ENCODE measurements around the gene SPINT2.
A peak's percentile ranks its signal among the peaks of the same experiment; 100 is the strongest.

SPINT2 gene

GRCh38 chr19:38319421-38320258, 55.3 kb downstream of the SPINT2 start, which contains the start of gene KCNK6:
TSS of gene KCNK6 (plus strand) at chr19:38319845. CDS start at chr19:38319951, 106 bp downstream.
- TF ChIP-seq EZH2 (IDR thresholded peaks at IDR 0.05; ENCODE audit: borderline replicate concordance, low read length) (no peak), CTCF (IDR thresholded peaks at IDR 0.05; ENCODE audit: low read length) (no peak)
- Histone ChIP-seq H3K9me2 (ENCODE audit: low read depth, low read length) (no peaks in the 10 kb centered on the region), H2AFZ (ENCODE audit: low read length) (no peak within 1 kb of the TSS), H3K4me3 (ENCODE audit: low read depth, low read length, poor library complexity, severe bottlenecking) (peak within 1 kb of the TSS; percentile 68), H3K9me3 (ENCODE audit: low read length) (no peaks in the 10 kb centered on the region), H3K27me3 (ENCODE audit: insufficient read depth, low read length) (no peaks in the 10 kb centered on the region; the same call in 1 of the 2 replicates), H3K27ac (ENCODE audit: low read depth, low read length, poor library complexity, severe bottlenecking) (no peak within 1 kb of the TSS), H4K20me1 (ENCODE audit: insufficient read depth, low read length) (no peaks in the 10 kb centered on the region), H3K36me3 (ENCODE audit: insufficient read depth, low read length) (no peaks in the 10 kb centered on the region), H3F3A (ENCODE audit: insufficient read depth, low read length) (no peaks in the 10 kb centered on the region), H3K79me2 (ENCODE audit: insufficient read depth, low read length) (no peaks in the 10 kb centered on the region), H3K4me2 (ENCODE audit: low read length) (peak within 1 kb of the TSS; percentile 94), H3K9ac (ENCODE audit: low read length) (peak within 1 kb of the TSS; percentile 58), H3K4me1 (ENCODE audit: insufficient read depth, low read length, severe bottlenecking) (peaks cover 35% of the 10 kb centered on the region)

- Histone ChIP-seq H3K9me2 (ENCODE audit: low read depth, low read length) (no peaks in the 10 kb centered on the region), H2AFZ (ENCODE audit: low read length) (no peak overlapping the region), H3K9ac (ENCODE audit: low read length) (no peak overlapping the region), H3K4me1 (ENCODE audit: insufficient read depth, low read length, severe bottlenecking) (peaks cover 28% of the 10 kb centered on the region), H3F3A (ENCODE audit: insufficient read depth, low read length) (no peaks in the 10 kb centered on the region), H3K4me2 (ENCODE audit: low read length) (no peak overlapping the region), H4K20me1 (ENCODE audit: insufficient read depth, low read length) (no peaks in the 10 kb centered on the region), H3K27me3 (ENCODE audit: insufficient read depth, low read length) (no peaks in the 10 kb centered on the region; the same call in 1 of the 2 replicates), H3K36me3 (ENCODE audit: insufficient read depth, low read length) (no peaks in the 10 kb centered on the region), H3K27ac (ENCODE audit: low read depth, low read length, poor library complexity, severe bottlenecking) (no peak overlapping the region), H3K4me3 (ENCODE audit: low read depth, low read length, poor library complexity, severe bottlenecking) (no peak overlapping the region), H3K79me2 (ENCODE audit: insufficient read depth, low read length) (no peaks in the 10 kb centered on the region), H3K9me3 (ENCODE audit: low read length) (no peaks in the 10 kb centered on the region)
- TF ChIP-seq EZH2 (IDR thresholded peaks at IDR 0.05; ENCODE audit: borderline replicate concordance, low read length), result no peak
- no peak for TF ChIP-seq CTCF (IDR thresholded peaks at IDR 0.05; ENCODE audit: low read length)
These were observed 56.6 kb downstream of the SPINT2 start for GRCh38 chr19:38320969-38321339.

- H3K9me2 ChIP-seq (ENCODE audit: low read depth, low read length), result no peaks in the 10 kb centered on the region
- H3K4me1 ChIP-seq (ENCODE audit: insufficient read depth, low read length, severe bottlenecking), result peaks cover 22% of the 10 kb centered on the region
- H4K20me1 ChIP-seq (ENCODE audit: insufficient read depth, low read length), result no peaks in the 10 kb centered on the region
- H3K9me3 ChIP-seq (ENCODE audit: low read length), result no peaks in the 10 kb centered on the region
- H3K4me3 ChIP-seq (ENCODE audit: low read depth, low read length, poor library complexity, severe bottlenecking), result no peak overlapping the region
- H3K9ac ChIP-seq (ENCODE audit: low read length), result no peak overlapping the region
- no peak overlapping the region for H3K27ac ChIP-seq (ENCODE audit: low read depth, low read length, poor library complexity, severe bottlenecking)
- no peaks in the 10 kb centered on the region for H3K36me3 ChIP-seq (ENCODE audit: insufficient read depth, low read length)
- no peaks in the 10 kb centered on the region for H3K79me2 ChIP-seq (ENCODE audit: insufficient read depth, low read length)
- no peaks in the 10 kb centered on the region; the same call in 1 of the 2 replicates for H3K27me3 ChIP-seq (ENCODE audit: insufficient read depth, low read length)
- no peak overlapping the region for H2AFZ ChIP-seq (ENCODE audit: low read length)
- TF ChIP-seq EZH2 (IDR thresholded peaks at IDR 0.05; ENCODE audit: borderline replicate concordance, low read length), result no peak
- TF ChIP-seq CTCF (IDR thresholded peaks at IDR 0.05; ENCODE audit: low read length), result no peak
- no peaks in the 10 kb centered on the region for H3F3A ChIP-seq (ENCODE audit: insufficient read depth, low read length)
- H3K4me2 ChIP-seq (ENCODE audit: low read length), result no peak overlapping the region
These were observed 57.3 kb downstream of the SPINT2 start for GRCh38 chr19:38321646-38322196.

Measured in OCI-LY1 (cell line).